ENCODE data around the gene CCL17. TPM values are rescaled to one million over a fixed set of nuclear protein-coding genes. Genes with fewer than 3 reads are reported as not detected.

Gene CCL17
- total RNA-seq, 2 experiments from 2014 or later = not detected

- H2AFZ ChIP-seq (ENCODE audit: low read length) = peak within 1 kb of the TSS; percentile 79
- POLR2A ChIA-PET = interaction anchor here (0.7 to 1.6 kb wide), 6 partner anchors 10 to 340 kb away, joined by 3 to 9 read pairs (median 3); partner anchors contain the start of gene POLR2C
Measured at GRCh38 chr16:57447186-57447962, 42.8 kb downstream of the CCL17 start, which contains the start of the genes CIAPIN1 and COQ9. TSS of gene CIAPIN1 (minus strand) at chr16:57447385. CDS start at chr16:57440928, 6,457 bp downstream. TSS of gene COQ9 (plus strand) at chr16:57447479. CDS start at chr16:57447506, 27 bp downstream.

GRCh38 chr16:57452021-57452420 is 47.5 kb downstream of the CCL17 start:
- intact Hi-C loops (cut with micrococcal nuclease; ENCODE audit: unreplicated experiment) = no loop called here
- Histone ChIP-seq H3K4me3 (ENCODE audit: low read depth, low read length, poor library complexity, severe bottlenecking) (no peak overlapping the region), H3K9me2 (ENCODE audit: insufficient read depth, low read length) (no peaks in the 10 kb centered on the region), H3K4me1 (ENCODE audit: insufficient read depth, low read length, poor library complexity, severe bottlenecking) (peaks cover 10% of the 10 kb centered on the region), H3K79me2 (ENCODE audit: insufficient read depth, low read depth, low read length) (peaks cover 13% of the 10 kb centered on the region; the same call in 1 of the 2 replicates), H3K9me3 (ENCODE audit: low read length) (no peaks in the 10 kb centered on the region), H3K36me3 (ENCODE audit: insufficient read depth, low read length) (peaks cover 51% of the 10 kb centered on the region), H4K20me1 (ENCODE audit: insufficient read depth, low read length) (no peaks in the 10 kb centered on the region), H3K27ac (ENCODE audit: low read depth, low read length, poor library complexity, severe bottlenecking) (no peak overlapping the region), H3K4me2 (ENCODE audit: low read length) (no peak overlapping the region), H2AFZ (ENCODE audit: low read length) (no peak overlapping the region)
- BruUV-seq (replicated peaks) = no TSS peak
- no peak for TF ChIP-seq CTCF (conservative IDR thresholded peaks at IDR 0.05; ENCODE audit: low read length)
- TF ChIP-seq EZH2phosphoT487 (IDR thresholded peaks at IDR 0.05; ENCODE audit: borderline replicate concordance, low read depth, low read length) = no peak
- no peak for DNase-seq (ENCODE audit: low spot score)
- ChIA-PET POLR2A (interaction anchor here (1.1 kb wide), 1 partner anchor 11 kb away, joined by 3 read pairs; the partner anchor contains the start of gene POLR2C), CTCF (ENCODE audit: unreplicated experiment) (no interaction called here)

More at GRCh38 chr16:57447186-57447962, 42.8 kb downstream of the CCL17 start, which contains the start of the genes CIAPIN1 and COQ9:
- peak within 1 kb of the TSS; percentile 51 for H3K27ac ChIP-seq (ENCODE audit: low read depth, low read length, poor library complexity, severe bottlenecking)
- peak within 1 kb of the TSS; percentile 98 for H3K4me2 ChIP-seq (ENCODE audit: low read length)
- no peaks in the 10 kb centered on the region for H3K9me3 ChIP-seq (ENCODE audit: low read length)
- no peaks in the 10 kb centered on the region for H4K20me1 ChIP-seq (ENCODE audit: insufficient read depth, low read length)
- H3K9me2 ChIP-seq (ENCODE audit: insufficient read depth, low read length) = no peaks in the 10 kb centered on the region
- peak within 1 kb of the TSS; percentile 96 for H3K4me3 ChIP-seq (ENCODE audit: low read depth, low read length, poor library complexity, severe bottlenecking)
- peaks cover 30% of the 10 kb centered on the region for H3K79me2 ChIP-seq (ENCODE audit: insufficient read depth, low read depth, low read length)
- intact Hi-C loops (cut with micrococcal nuclease; ENCODE audit: unreplicated experiment) = loop anchor here (1.0 to 2.0 kb wide), 2 partner anchors 147 to 287 kb away; partner anchors contain the start of gene KATNB1
- CTCF ChIA-PET (ENCODE audit: unreplicated experiment) = interaction anchor here (1.5 to 1.6 kb wide), 2 partner anchors 15 to 31 kb away, joined by 4 to 7 read pairs; partner anchors contain the start of gene POLR2C
- no TSS peak for BruUV-seq (replicated peaks)
- DNase-seq (ENCODE audit: low spot score) = peak; percentile 97
- TF ChIP-seq EZH2phosphoT487 (IDR thresholded peaks at IDR 0.05; ENCODE audit: borderline replicate concordance, low read depth, low read length) = no peak
- TF ChIP-seq CTCF (conservative IDR thresholded peaks at IDR 0.05; ENCODE audit: low read length) = no peak
- peaks cover 18% of the 10 kb centered on the region for H3K36me3 ChIP-seq (ENCODE audit: insufficient read depth, low read length)
- H3K4me1 ChIP-seq (ENCODE audit: insufficient read depth, low read length, poor library complexity, severe bottlenecking) = peaks cover 17% of the 10 kb centered on the region

Data from OCI-LY7 (cell line).